ENCODE results near the gene DUOXA1. TPM values are rescaled to one million over a fixed set of nuclear protein-coding genes. Genes with fewer than 3 reads are reported as not detected.

The DUOXA1 gene
- total RNA-seq: 0.15 and 0.33 TPM in 2 replicates

GRCh38 chr15:45129651-45130129 lies at the start of gene DUOXA1, which contains the start of gene DUOX1:
Gene DUOXA1, minus strand, starts transcription at chr15:45129879. Its CDS starts 6,865 bp downstream, at chr15:45123014.
Gene DUOX1, plus strand, starts transcription at chr15:45129994. Its CDS starts 1,973 bp downstream, at chr15:45131967.
- no peaks in the 10 kb centered on the region for H3K36me3 Mint-ChIP-seq (ENCODE audit: low read depth)
- POLR2A ChIA-PET: interaction anchor here (0.5 kb wide), 1 partner anchor 149 kb away, joined by 3 read pairs; no protein-coding TSS in a partner anchor
- intact Hi-C loops (cut with micrococcal nuclease): no loop called here

GRCh38 chr15:45177285-45177684 lies 47.6 kb upstream of the DUOXA1 start:
- TF ChIP-seq CTCF (IDR thresholded peaks at IDR 0.05): no peak
- no peaks in the 10 kb centered on the region for H3K27me3 Mint-ChIP-seq
- H3K9me3 Mint-ChIP-seq: no peaks in the 10 kb centered on the region
- H3K36me3 Mint-ChIP-seq (ENCODE audit: low read depth): no peaks in the 10 kb centered on the region
- DNase-seq: no peak
- no peak overlapping the region for H3K4me3 Mint-ChIP-seq
- peaks cover 3% of the 10 kb centered on the region for H3K4me1 Mint-ChIP-seq
- no peak for ATAC-seq (ENCODE audit: low read depth)
- ChIA-PET CTCF (interaction anchor here (2.1 to 2.6 kb wide), 2 partner anchors 10 to 14 kb away, joined by 7 to 9 read pairs; no protein-coding TSS in a partner anchor), POLR2A (interaction anchor here (0.9 kb wide), 1 partner anchor 10 kb away, joined by 4 read pairs; no protein-coding TSS in a partner anchor)
- H3K27ac Mint-ChIP-seq: no peak overlapping the region
- intact Hi-C loops (cut with micrococcal nuclease): no loop called here

More at GRCh38 chr15:45129651-45130129, at the start of gene DUOXA1, which contains the start of gene DUOX1:
- peaks cover 9% of the 10 kb centered on the region for H3K4me1 Mint-ChIP-seq
- H3K9me3 Mint-ChIP-seq: no peaks in the 10 kb centered on the region
- H3K27ac Mint-ChIP-seq: no peak within 1 kb of the TSS
- peaks cover 73% of the 10 kb centered on the region for H3K27me3 Mint-ChIP-seq
- peak; percentile 80 for ATAC-seq (ENCODE audit: low read depth)
- no peak for TF ChIP-seq CTCF (IDR thresholded peaks at IDR 0.05)
- peak within 1 kb of the TSS; percentile 30 for H3K4me3 Mint-ChIP-seq
- no peak for DNase-seq
- CTCF ChIA-PET: interaction anchor here (0.7 to 1.4 kb wide), 2 partner anchors 11 to 34 kb away, joined by 3 to 8 read pairs; no protein-coding TSS in a partner anchor

- CTCF ChIA-PET: no interaction called here
- no peaks in the 10 kb centered on the region for H3K36me3 Mint-ChIP-seq (ENCODE audit: low read depth)
Observed at GRCh38 chr15:45174577-45174976, 44.9 kb upstream of the DUOXA1 start.

GRCh38 chr15:45174069-45174468 lies 44.4 kb upstream of the DUOXA1 start:
- no peaks in the 10 kb centered on the region for H3K9me3 Mint-ChIP-seq
- intact Hi-C loops (cut with micrococcal nuclease): no loop called here
- H3K36me3 Mint-ChIP-seq (ENCODE audit: low read depth): no peaks in the 10 kb centered on the region
- ChIA-PET CTCF (no interaction called here), POLR2A (no interaction called here)
- H3K27ac Mint-ChIP-seq: no peak overlapping the region
- H3K4me3 Mint-ChIP-seq: no peak overlapping the region
- no peaks in the 10 kb centered on the region for H3K27me3 Mint-ChIP-seq
- DNase-seq (no peak), ATAC-seq (ENCODE audit: low read depth) (no peak)
- peaks cover 8% of the 10 kb centered on the region for H3K4me1 Mint-ChIP-seq
- TF ChIP-seq CTCF (IDR thresholded peaks at IDR 0.05): no peak

More at GRCh38 chr15:45174577-45174976, 44.9 kb upstream of the DUOXA1 start:
- H3K4me1 Mint-ChIP-seq: peaks cover 5% of the 10 kb centered on the region
- no peak overlapping the region for H3K4me3 Mint-ChIP-seq
- no peak overlapping the region for H3K27ac Mint-ChIP-seq
- intact Hi-C loops (cut with micrococcal nuclease): no loop called here
- DNase-seq (no peak), ATAC-seq (ENCODE audit: low read depth) (no peak)
- no peaks in the 10 kb centered on the region for H3K9me3 Mint-ChIP-seq
- POLR2A ChIA-PET: interaction anchor here (0.6 kb wide), 1 partner anchor 14 kb away, joined by 6 read pairs; no protein-coding TSS in a partner anchor
- no peaks in the 10 kb centered on the region for H3K27me3 Mint-ChIP-seq
- TF ChIP-seq CTCF (IDR thresholded peaks at IDR 0.05): no peak

GRCh38 chr15:45171912-45172311 lies 42.2 kb upstream of the DUOXA1 start:
- H3K36me3 Mint-ChIP-seq (ENCODE audit: low read depth): no peaks in the 10 kb centered on the region
- H3K4me3 Mint-ChIP-seq: no peak overlapping the region
- intact Hi-C loops (cut with micrococcal nuclease): no loop called here
- H3K4me1 Mint-ChIP-seq: peaks cover 15% of the 10 kb centered on the region
- DNase-seq (no peak), ATAC-seq (ENCODE audit: low read depth) (no peak)
- POLR2A ChIA-PET: no interaction called here
- CTCF ChIA-PET: interaction anchor here (0.8 kb wide), 1 partner anchor 26 kb away, joined by 3 read pairs; no protein-coding TSS in a partner anchor
- H3K9me3 Mint-ChIP-seq: no peaks in the 10 kb centered on the region
- H3K27me3 Mint-ChIP-seq: no peaks in the 10 kb centered on the region
- H3K27ac Mint-ChIP-seq: no peak overlapping the region
- TF ChIP-seq CTCF (IDR thresholded peaks at IDR 0.05): no peak

Data from activated B cell treated with CpG ODN at 0.5 μM for 24 hours (primary cell).